ENCODE results near the gene RASL10A.
"Not testable (repeated sequence)": the region's sequence is repeated elsewhere in the genome, so short reads cannot be mapped to it uniquely, and the experiment has no call there.

The RASL10A gene

GRCh38 chr22:29315286-29316140, at the start of gene RASL10A:
Gene RASL10A (minus strand): TSS chr22:29315697. CDS start chr22:29315246, 451 bp downstream.
- no peak for DNase-seq

GRCh38 chr22:29359469-29359868, 44.0 kb upstream of the RASL10A start:
- DNase-seq = no peak

- not testable (repeated sequence) for DNase-seq
Measured at GRCh38 chr22:29357193-29357890, 41.8 kb upstream of the RASL10A start.

GRCh38 chr22:29353860-29354259, 38.4 kb upstream of the RASL10A start:
- DNase-seq = no peak

GRCh38 chr22:29353286-29353685, 37.8 kb upstream of the RASL10A start:
- no peak for DNase-seq

GRCh38 chr22:29352778-29353177, 37.3 kb upstream of the RASL10A start:
- DNase-seq = no peak

- no peak for DNase-seq
Measured at GRCh38 chr22:29351891-29352290, 36.4 kb upstream of the RASL10A start.

- DNase-seq = no peak
Measured at GRCh38 chr22:29351042-29351441, 35.5 kb upstream of the RASL10A start.

GRCh38 chr22:29348956-29349355, 33.5 kb upstream of the RASL10A start:
- DNase-seq = no peak

- DNase-seq = no peak
Measured at GRCh38 chr22:29348041-29348440, 32.5 kb upstream of the RASL10A start.

GRCh38 chr22:29346659-29347058, 31.2 kb upstream of the RASL10A start:
- DNase-seq = no peak

- DNase-seq = no peak
Measured at GRCh38 chr22:29345932-29346331, 30.4 kb upstream of the RASL10A start.

GRCh38 chr22:29344889-29345288, 29.4 kb upstream of the RASL10A start:
- not testable (repeated sequence) for DNase-seq

- no peak for DNase-seq
Measured at GRCh38 chr22:29344137-29344536, 28.6 kb upstream of the RASL10A start.

GRCh38 chr22:29343313-29343805, 27.9 kb upstream of the RASL10A start:
- no peak for DNase-seq

- no peak for DNase-seq
Measured at GRCh38 chr22:29342577-29343312, 27.2 kb upstream of the RASL10A start.

GRCh38 chr22:29342177-29342576, 26.7 kb upstream of the RASL10A start:
- DNase-seq = no peak

GRCh38 chr22:29341849-29342127, 26.3 kb upstream of the RASL10A start:
- DNase-seq = no peak

- no peak for DNase-seq
Measured at GRCh38 chr22:29341056-29341848, 25.8 kb upstream of the RASL10A start.

GRCh38 chr22:29340566-29340965, 25.1 kb upstream of the RASL10A start:
- DNase-seq = no peak

GRCh38 chr22:29339381-29340235, 24.1 kb upstream of the RASL10A start:
- DNase-seq = no peak

- no peak for DNase-seq
Measured at GRCh38 chr22:29338398-29338797, 22.9 kb upstream of the RASL10A start.

All from activated CD4-positive, alpha-beta T cell treated with anti-CD3 and anti-CD28 coated beads, Interleukin-2, amount 50 U/mL, for 48 hours (primary cell).